ENCODE results near the gene REM2.

Gene REM2

GRCh38 chr14:22883173-22883976 is at the start of gene REM2:
Gene REM2, plus strand, starts transcription at chr14:22883222. Its CDS starts 66 bp downstream, at chr14:22883288.
- in situ Hi-C loops (cut with MboI; ENCODE audit: low sequenced_read_pairs), result no loop called here

GRCh38 chr14:22835505-22835904 is 47.5 kb upstream of the REM2 start:
- in situ Hi-C loops (cut with MboI; ENCODE audit: low sequenced_read_pairs), result no loop called here

- in situ Hi-C loops (cut with MboI; ENCODE audit: low sequenced_read_pairs), result no loop called here
Measured at GRCh38 chr14:22836301-22837113, 46.5 kb upstream of the REM2 start, which contains the start of gene MMP14. Gene MMP14, plus strand, starts transcription at chr14:22836585. Its CDS starts 233 bp downstream, at chr14:22836818.

GRCh38 chr14:22837114-22837749 is 45.8 kb upstream of the REM2 start:
- in situ Hi-C loops (cut with MboI; ENCODE audit: low sequenced_read_pairs), result no loop called here

GRCh38 chr14:22837750-22838538 is 45.1 kb upstream of the REM2 start:
- in situ Hi-C loops (cut with MboI; ENCODE audit: low sequenced_read_pairs), result no loop called here

GRCh38 chr14:22838631-22839041 is 44.4 kb upstream of the REM2 start:
- in situ Hi-C loops (cut with MboI; ENCODE audit: low sequenced_read_pairs), result no loop called here

GRCh38 chr14:22839159-22839779 is 43.8 kb upstream of the REM2 start:
- in situ Hi-C loops (cut with MboI; ENCODE audit: low sequenced_read_pairs), result no loop called here

- in situ Hi-C loops (cut with MboI; ENCODE audit: low sequenced_read_pairs), result loop anchor here (10.0 kb wide), 1 partner anchor 277 kb away; no protein-coding TSS in a partner anchor
Measured at GRCh38 chr14:22841311-22841710, 41.7 kb upstream of the REM2 start.

GRCh38 chr14:22841769-22842168 is 41.3 kb upstream of the REM2 start:
- in situ Hi-C loops (cut with MboI; ENCODE audit: low sequenced_read_pairs), result loop anchor here (10.0 kb wide), 1 partner anchor 277 kb away; no protein-coding TSS in a partner anchor

- in situ Hi-C loops (cut with MboI; ENCODE audit: low sequenced_read_pairs), result loop anchor here (10.0 kb wide), 1 partner anchor 278 kb away; no protein-coding TSS in a partner anchor
Measured at GRCh38 chr14:22842211-22843122, 40.6 kb upstream of the REM2 start.

- in situ Hi-C loops (cut with MboI; ENCODE audit: low sequenced_read_pairs), result loop anchor here (10.0 kb wide), 1 partner anchor 279 kb away; no protein-coding TSS in a partner anchor
Measured at GRCh38 chr14:22843123-22843925, 39.7 kb upstream of the REM2 start.

GRCh38 chr14:22844221-22845102 is 38.6 kb upstream of the REM2 start:
- in situ Hi-C loops (cut with MboI; ENCODE audit: low sequenced_read_pairs), result loop anchor here (10.0 kb wide), 1 partner anchor 280 kb away; no protein-coding TSS in a partner anchor

GRCh38 chr14:22845103-22845394 is 38.0 kb upstream of the REM2 start:
- in situ Hi-C loops (cut with MboI; ENCODE audit: low sequenced_read_pairs), result loop anchor here (10.0 kb wide), 1 partner anchor 280 kb away; no protein-coding TSS in a partner anchor

- in situ Hi-C loops (cut with MboI; ENCODE audit: low sequenced_read_pairs), result loop anchor here (10.0 kb wide), 1 partner anchor 281 kb away; no protein-coding TSS in a partner anchor
Measured at GRCh38 chr14:22845821-22846625, 37.0 kb upstream of the REM2 start.

GRCh38 chr14:22846811-22847307 is 36.2 kb upstream of the REM2 start:
- in situ Hi-C loops (cut with MboI; ENCODE audit: low sequenced_read_pairs), result loop anchor here (10.0 kb wide), 1 partner anchor 282 kb away; no protein-coding TSS in a partner anchor
